HCT116 (cell line): ENCODE data around the gene EEPD1. TPM values are rescaled to one million over a fixed set of nuclear protein-coding genes. Genes with fewer than 3 reads are reported as not detected.

Experiments used
- ATAC-seq: fragments of 200-7000 bp; cut with Tn5 transposase; 2 replicates; pipeline ENCODE4 v1.9.1; 2020; ENCODE audit warnings: mild to moderate bottlenecking, moderate library complexity
- BruUV-seq: library from RNA; stranded (reverse); fragments of 400-500 nt; replicated peaks from 2 replicates; lab custom pipeline; 2021; lab: Mats Ljungman, UMichigan
- CTCF ChIA-PET: fragments of 300-600 bp; sonication (Branson Sonifier 250); formaldehyde crosslinking; loops from one replicate; lab custom pipeline; 2021; ENCODE audit warnings: antibody characterized with exemption; lab: Charles Lee
- POLR2A ChIA-PET: fragments of 300-600, 350-600 bp; sonication (Branson Sonifier 250); formaldehyde crosslinking; loops from one replicate; lab custom pipeline; 2021; ENCODE audit warnings: antibody characterized with exemption; lab: Charles Lee
- RAD21 ChIA-PET, 2 experiments: fragments of 300-600 bp; sonication (Branson Sonifier 250); formaldehyde crosslinking; loops; one replicate each; lab custom pipeline; 2023; ENCODE audit warnings: low total read pairs in 2 of 2; ENCODE audit not compliant: uncharacterized antibody in 2 of 2, unreplicated experiment in 2 of 2, low non-redundant PET in 1 of 2; lab: Charles Lee
- DNase-seq: peaks from one replicate; pipeline ENCODE4 v3.0.0-alpha.2; 2010; ENCODE audit warnings: low read depth, low spot score
- H2AFZ ChIP-seq: fragments of 200-600 bp; shearing (Covaris generic), sonication (generic); 2 replicates; pipeline ENCODE4 v1.6.1; 2017; ENCODE audit warnings: low read depth, mixed run types, mixed read lengths, antibody characterized with exemption, low read length; ENCODE audit not compliant: poor library complexity, severe bottlenecking
- H3K27ac ChIP-seq: 2 replicates; pipeline ENCODE4 v1.5.1; 2012; ENCODE audit warnings: low read depth, low read length
- H3K27me3 ChIP-seq: fragments of 200-600 bp; sonication (generic); 2 replicates; pipeline ENCODE4 v1.6.1; 2016; ENCODE audit warnings: mixed run types, low read length, mixed read lengths; ENCODE audit not compliant: insufficient read depth
- H3K36me3 ChIP-seq, 2 experiments: fragments of 200-500 bp in 1 of 2; fragments of 200-600 bp in 1 of 2; sonication (Bioruptor generic) in 1 of 2; sonication (generic) in 1 of 2; 2 replicates each; pipeline versions ENCODE4 v1.5.1 to v1.6.1; 2014 to 2016; ENCODE audit warnings: low read length in 2 of 2, inconsistent platforms in 1 of 2, mixed read lengths in 1 of 2, mixed run types in 1 of 2; ENCODE audit not compliant: insufficient read depth in 2 of 2, control insufficient read depth in 1 of 2
- H3K4me1 ChIP-seq, 2 experiments: fragments of 200-600 bp in 1 of 2; sonication (generic) in 1 of 2; 2 replicates each; pipeline versions ENCODE4 v1.5.1 to v1.6.1; 2012 to 2017; ENCODE audit warnings: low read length in 2 of 2, inconsistent platforms in 1 of 2, mild to moderate bottlenecking in 1 of 2, mixed read lengths in 1 of 2, mixed run types in 1 of 2, moderate library complexity in 1 of 2; ENCODE audit not compliant: insufficient read depth in 2 of 2, control insufficient read depth in 1 of 2
- H3K4me2 ChIP-seq: fragments of 200-600 bp; sonication (generic); 2 replicates; pipeline ENCODE4 v1.6.1; 2017; ENCODE audit warnings: mixed run types, low read length, mixed read lengths
- H3K4me3 ChIP-seq, 2 experiments: fragments of 200-600 bp in 1 of 2; sonication (generic) in 1 of 2; replicated peaks in 1 of 2; 2 replicates each; pipeline ENCODE4 v1.5.1; 2011 to 2016; ENCODE audit warnings: low read length in 2 of 2, control low read depth in 1 of 2, low read depth in 1 of 2, mild to moderate bottlenecking in 1 of 2, mixed read lengths in 1 of 2, mixed run types in 1 of 2
- H3K79me2 ChIP-seq: fragments of 200-600 bp; sonication (generic); 2 replicates; pipeline ENCODE4 v1.6.1; 2017; ENCODE audit warnings: mild to moderate bottlenecking, mixed run types, low read length, moderate library complexity, mixed read lengths; ENCODE audit not compliant: insufficient read depth
- H3K9ac ChIP-seq: fragments of 200-600 bp; sonication (generic); 2 replicates; pipeline ENCODE4 v1.6.1; 2016; ENCODE audit warnings: low read length, mixed read lengths
- H3K9me2 ChIP-seq: fragments of 200-600 bp; sonication (generic), shearing (Covaris generic); 2 replicates; pipeline ENCODE4 v1.6.1; 2017; ENCODE audit warnings: mixed run types, mild to moderate bottlenecking, moderate library complexity; ENCODE audit not compliant: insufficient read depth
- H3K9me3 ChIP-seq, 2 experiments: fragments of 200-500 bp in 1 of 2; fragments of 200-600 bp in 1 of 2; sonication (Bioruptor generic) in 1 of 2; sonication (generic) in 1 of 2; 2 replicates each; pipeline ENCODE4 v1.6.1; 2014 to 2017; ENCODE audit warnings: low read length in 2 of 2, mixed read lengths in 2 of 2, inconsistent platforms in 1 of 2, low read depth in 1 of 2, mild to moderate bottlenecking in 1 of 2, mixed run types in 1 of 2, moderate library complexity in 1 of 2; ENCODE audit not compliant: control insufficient read depth in 1 of 2, insufficient read depth in 1 of 2
- H4K20me1 ChIP-seq: fragments of 200-600 bp; sonication (generic), shearing (Covaris generic); 2 replicates; pipeline ENCODE4 v1.6.1; 2017; ENCODE audit warnings: mixed run types, mild to moderate bottlenecking, moderate library complexity; ENCODE audit not compliant: insufficient read depth
- CBX3 ChIP-seq: IDR thresholded peaks from 2 replicates; pipeline ENCODE4 v1.6.1; 2012; ENCODE audit warnings: low read depth
- CEBPB ChIP-seq: IDR thresholded peaks from 2 replicates; pipeline ENCODE4 v1.6.1; 2012; ENCODE audit warnings: low read depth
- EGR1 ChIP-seq: IDR thresholded peaks from 2 replicates; pipeline ENCODE4 v1.6.1; 2012; ENCODE audit warnings: low read depth
- ELF1 ChIP-seq: IDR thresholded peaks from 2 replicates; pipeline ENCODE4 v1.6.1; 2012; ENCODE audit warnings: low read depth, borderline replicate concordance
- EZH2 ChIP-seq: fragments of 200-600 bp; sonication (generic); IDR thresholded peaks from 2 replicates; pipeline ENCODE4 v1.6.1; 2017; ENCODE audit warnings: antibody characterized with exemption, mixed run types
- EZH2phosphoT487 ChIP-seq: fragments of 200-600 bp; IDR thresholded peaks from 2 replicates; pipeline ENCODE4 v1.6.1; 2018; ENCODE audit warnings: antibody characterized with exemption, borderline replicate concordance
- FOSL1 ChIP-seq: IDR thresholded peaks from 2 replicates; pipeline ENCODE4 v1.6.1; 2012; ENCODE audit warnings: low read depth
- POLR2A ChIP-seq: IDR thresholded peaks from 2 replicates; pipeline ENCODE4 v1.7.0; 2011; ENCODE audit warnings: borderline replicate concordance; ENCODE audit not compliant: insufficient read depth, insufficient read length; ENCODE audit errors: extremely low read depth
- POLR2AphosphoS5 ChIP-seq: IDR thresholded peaks from 2 replicates; pipeline ENCODE4 v1.6.1; 2011; ENCODE audit warnings: mild to moderate bottlenecking, low read depth, low read length, moderate library complexity
- RAD21 ChIP-seq: IDR thresholded peaks from 2 replicates; pipeline ENCODE4 v1.6.1; 2012; ENCODE audit warnings: low read depth, mild to moderate bottlenecking
- SIN3A ChIP-seq: IDR thresholded peaks from 2 replicates; pipeline ENCODE4 v1.6.1; 2012; ENCODE audit warnings: low read depth
- SRF ChIP-seq: IDR thresholded peaks from 2 replicates; pipeline ENCODE4 v1.6.1; 2012; ENCODE audit warnings: low read depth
- TCF7L2 ChIP-seq: IDR thresholded peaks from 2 replicates; pipeline ENCODE4 v1.7.0; 2011; ENCODE audit warnings: borderline replicate concordance, inconsistent platforms; ENCODE audit not compliant: insufficient read depth, insufficient read length; ENCODE audit errors: extremely low read depth
- YY1 ChIP-seq: IDR thresholded peaks from 2 replicates; pipeline ENCODE4 v1.6.1; 2011; ENCODE audit warnings: low read length, low read depth, moderate library complexity, mild to moderate bottlenecking; ENCODE audit not compliant: insufficient replicate concordance; ENCODE audit errors: extremely low read depth
- ZFX ChIP-seq: fragments of 450-650 bp; IDR thresholded peaks from 2 replicates; pipeline ENCODE4 v1.6.1; 2017
- intact Hi-C: fragments of 100-400 bp; cut with micrococcal nuclease; formaldehyde crosslinking; loops from 2 replicates; pipeline ENCODE4 v1.10.0; 2022
- total RNA-seq: library from RNA; stranded (reverse); gene quantifications from one replicate; pipeline ENCODE4 v1.2.1, GENCODE V29; 2021; ENCODE audit not compliant: unreplicated experiment
- TF ChIP-seq, protein P1 (sequence below), 3 experiments: fragments of 200-600 bp in 1 of 3; sonication (generic) in 1 of 3; IDR thresholded peaks in 2 of 3; conservative IDR thresholded peaks in 1 of 3; 2 replicates each; pipeline ENCODE4 v1.5.1; 2012 to 2017; ENCODE audit warnings: low read depth in 2 of 3, low read length in 2 of 3, antibody characterized with exemption in 1 of 3, borderline replicate concordance in 1 of 3, control low read depth in 1 of 3, mild to moderate bottlenecking in 1 of 3, mixed read lengths in 1 of 3, mixed run types in 1 of 3, moderate library complexity in 1 of 3; ENCODE audit not compliant: insufficient read depth in 1 of 3
- TF ChIP-seq, protein P2 (sequence below): IDR thresholded peaks from 2 replicates; pipeline ENCODE4 v1.6.1; 2012; ENCODE audit warnings: low read depth
- TF ChIP-seq, protein P3 (sequence below): IDR thresholded peaks from 2 replicates; pipeline ENCODE4 v1.6.1; 2012

Gene EEPD1
- total RNA-seq, 1 experiment from 2014 or later: 4.2 TPM

DNA sequence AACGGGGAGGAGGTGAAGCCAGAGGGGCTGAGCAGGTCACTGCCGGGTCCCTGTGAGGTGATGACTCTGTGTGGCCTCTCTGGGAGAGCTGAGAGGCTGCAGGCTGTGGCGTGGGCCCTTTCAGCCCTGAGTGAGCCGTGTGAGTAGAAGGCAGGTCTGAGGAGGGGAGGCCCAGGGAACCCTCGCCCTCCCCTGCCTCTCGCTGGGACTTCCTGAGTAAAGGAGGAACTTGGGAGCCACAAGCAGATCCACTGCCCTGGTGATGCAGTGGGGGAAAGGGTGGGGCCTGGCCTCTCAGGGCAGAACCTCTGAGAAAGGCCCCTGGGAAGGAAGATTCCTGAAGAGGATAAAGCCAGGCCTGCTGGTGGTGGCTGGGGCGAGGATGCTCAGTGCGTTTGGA, 22.8 kb downstream of the EEPD1 start:
- Histone ChIP-seq H3K9me2 (no peaks in the 10 kb centered on the region), H3K9ac (no peak overlapping the region), H4K20me1 (no peaks in the 10 kb centered on the region), H3K4me1 (no peaks in the 10 kb centered on the region), H3K27me3 (no peaks in the 10 kb centered on the region), H3K79me2 (no peaks in the 10 kb centered on the region), H3K4me2 (no peak overlapping the region), H3K36me3 (no peaks in the 10 kb centered on the region), H3K4me3 (no peak overlapping the region), H2AFZ (no peak overlapping the region), H3K9me3 (no peaks in the 10 kb centered on the region), H3K27ac (no peak overlapping the region)
- no peak for ATAC-seq
- BruUV-seq: no TSS peak
- intact Hi-C loops: no loop called here
- TF ChIP-seq CEBPB: no peak
- no peak for TF ChIP-seq EGR1
- DNase-seq: no peak
- ChIA-PET CTCF (no interaction called here), POLR2A (no interaction called here), RAD21 (no interaction called here)

DNA sequence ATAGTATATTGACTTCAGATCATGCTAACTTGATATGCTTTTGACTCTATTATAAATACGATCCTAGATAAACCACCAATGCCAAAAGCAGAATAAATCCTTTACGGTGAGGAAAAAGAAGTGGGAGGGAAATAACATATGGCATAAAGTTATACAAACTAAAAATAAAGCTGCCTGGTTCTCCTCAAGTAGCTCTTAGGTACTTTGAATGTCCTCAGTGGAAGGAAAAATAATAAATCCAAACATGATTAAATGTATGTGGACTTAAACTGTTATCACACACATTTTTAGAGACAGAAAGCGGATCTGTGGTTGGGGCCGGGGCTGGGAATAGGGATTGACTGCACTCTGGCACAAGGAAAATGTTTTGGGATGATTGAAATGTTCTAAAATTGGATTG, 23.6 kb downstream of the EEPD1 start:
- ATAC-seq: no peak
- CTCF ChIA-PET: no interaction called here
- Histone ChIP-seq H3K4me2 (no peak overlapping the region), H4K20me1 (no peaks in the 10 kb centered on the region), H3K79me2 (no peaks in the 10 kb centered on the region), H3K9me2 (no peaks in the 10 kb centered on the region), H3K27me3 (no peaks in the 10 kb centered on the region), H2AFZ (no peak overlapping the region), H3K4me1 (no peaks in the 10 kb centered on the region), H3K9ac (no peak overlapping the region), H3K27ac (no peak overlapping the region), H3K36me3 (no peaks in the 10 kb centered on the region), H3K4me3 (no peak overlapping the region), H3K9me3 (no peaks in the 10 kb centered on the region)
- RAD21 ChIA-PET: no interaction called here
- DNase-seq: no peak
- intact Hi-C loops: no loop called here
- BruUV-seq: no TSS peak
- POLR2A ChIA-PET: interaction anchor here (0.6 kb wide), 1 partner anchor 26 kb away, joined by 3 read pairs; no protein-coding TSS in a partner anchor
- TF ChIP-seq ZFX (no peak), RAD21 (no peak), TCF7L2 (no peak), ELF1 (no peak), YY1 (no peak), FOSL1 (no peak), EZH2phosphoT487 (no peak), SIN3A (no peak), POLR2A (no peak), EZH2 (no peak), CBX3 (no peak), POLR2AphosphoS5 (no peak), SRF (no peak)
- TF ChIP-seq, protein P1, sequence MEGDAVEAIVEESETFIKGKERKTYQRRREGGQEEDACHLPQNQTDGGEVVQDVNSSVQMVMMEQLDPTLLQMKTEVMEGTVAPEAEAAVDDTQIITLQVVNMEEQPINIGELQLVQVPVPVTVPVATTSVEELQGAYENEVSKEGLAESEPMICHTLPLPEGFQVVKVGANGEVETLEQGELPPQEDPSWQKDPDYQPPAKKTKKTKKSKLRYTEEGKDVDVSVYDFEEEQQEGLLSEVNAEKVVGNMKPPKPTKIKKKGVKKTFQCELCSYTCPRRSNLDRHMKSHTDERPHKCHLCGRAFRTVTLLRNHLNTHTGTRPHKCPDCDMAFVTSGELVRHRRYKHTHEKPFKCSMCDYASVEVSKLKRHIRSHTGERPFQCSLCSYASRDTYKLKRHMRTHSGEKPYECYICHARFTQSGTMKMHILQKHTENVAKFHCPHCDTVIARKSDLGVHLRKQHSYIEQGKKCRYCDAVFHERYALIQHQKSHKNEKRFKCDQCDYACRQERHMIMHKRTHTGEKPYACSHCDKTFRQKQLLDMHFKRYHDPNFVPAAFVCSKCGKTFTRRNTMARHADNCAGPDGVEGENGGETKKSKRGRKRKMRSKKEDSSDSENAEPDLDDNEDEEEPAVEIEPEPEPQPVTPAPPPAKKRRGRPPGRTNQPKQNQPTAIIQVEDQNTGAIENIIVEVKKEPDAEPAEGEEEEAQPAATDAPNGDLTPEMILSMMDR (IDR thresholded peaks at IDR 0.05 in 2 of 3, conservative IDR thresholded peaks at IDR 0.05 in 1 of 3; ENCODE audit: borderline replicate concordance in 1 of 3, insufficient read depth in 1 of 3, low read depth in 2 of 3, low read length in 2 of 3): no peak
- TF ChIP-seq, protein P2, sequence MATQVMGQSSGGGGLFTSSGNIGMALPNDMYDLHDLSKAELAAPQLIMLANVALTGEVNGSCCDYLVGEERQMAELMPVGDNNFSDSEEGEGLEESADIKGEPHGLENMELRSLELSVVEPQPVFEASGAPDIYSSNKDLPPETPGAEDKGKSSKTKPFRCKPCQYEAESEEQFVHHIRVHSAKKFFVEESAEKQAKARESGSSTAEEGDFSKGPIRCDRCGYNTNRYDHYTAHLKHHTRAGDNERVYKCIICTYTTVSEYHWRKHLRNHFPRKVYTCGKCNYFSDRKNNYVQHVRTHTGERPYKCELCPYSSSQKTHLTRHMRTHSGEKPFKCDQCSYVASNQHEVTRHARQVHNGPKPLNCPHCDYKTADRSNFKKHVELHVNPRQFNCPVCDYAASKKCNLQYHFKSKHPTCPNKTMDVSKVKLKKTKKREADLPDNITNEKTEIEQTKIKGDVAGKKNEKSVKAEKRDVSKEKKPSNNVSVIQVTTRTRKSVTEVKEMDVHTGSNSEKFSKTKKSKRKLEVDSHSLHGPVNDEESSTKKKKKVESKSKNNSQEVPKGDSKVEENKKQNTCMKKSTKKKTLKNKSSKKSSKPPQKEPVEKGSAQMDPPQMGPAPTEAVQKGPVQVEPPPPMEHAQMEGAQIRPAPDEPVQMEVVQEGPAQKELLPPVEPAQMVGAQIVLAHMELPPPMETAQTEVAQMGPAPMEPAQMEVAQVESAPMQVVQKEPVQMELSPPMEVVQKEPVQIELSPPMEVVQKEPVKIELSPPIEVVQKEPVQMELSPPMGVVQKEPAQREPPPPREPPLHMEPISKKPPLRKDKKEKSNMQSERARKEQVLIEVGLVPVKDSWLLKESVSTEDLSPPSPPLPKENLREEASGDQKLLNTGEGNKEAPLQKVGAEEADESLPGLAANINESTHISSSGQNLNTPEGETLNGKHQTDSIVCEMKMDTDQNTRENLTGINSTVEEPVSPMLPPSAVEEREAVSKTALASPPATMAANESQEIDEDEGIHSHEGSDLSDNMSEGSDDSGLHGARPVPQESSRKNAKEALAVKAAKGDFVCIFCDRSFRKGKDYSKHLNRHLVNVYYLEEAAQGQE: no peak
- TF ChIP-seq, protein P3, sequence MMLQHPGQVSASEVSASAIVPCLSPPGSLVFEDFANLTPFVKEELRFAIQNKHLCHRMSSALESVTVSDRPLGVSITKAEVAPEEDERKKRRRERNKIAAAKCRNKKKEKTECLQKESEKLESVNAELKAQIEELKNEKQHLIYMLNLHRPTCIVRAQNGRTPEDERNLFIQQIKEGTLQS: no peak
